Measurements from ENCODE around the gene RFX4.

DNA sequence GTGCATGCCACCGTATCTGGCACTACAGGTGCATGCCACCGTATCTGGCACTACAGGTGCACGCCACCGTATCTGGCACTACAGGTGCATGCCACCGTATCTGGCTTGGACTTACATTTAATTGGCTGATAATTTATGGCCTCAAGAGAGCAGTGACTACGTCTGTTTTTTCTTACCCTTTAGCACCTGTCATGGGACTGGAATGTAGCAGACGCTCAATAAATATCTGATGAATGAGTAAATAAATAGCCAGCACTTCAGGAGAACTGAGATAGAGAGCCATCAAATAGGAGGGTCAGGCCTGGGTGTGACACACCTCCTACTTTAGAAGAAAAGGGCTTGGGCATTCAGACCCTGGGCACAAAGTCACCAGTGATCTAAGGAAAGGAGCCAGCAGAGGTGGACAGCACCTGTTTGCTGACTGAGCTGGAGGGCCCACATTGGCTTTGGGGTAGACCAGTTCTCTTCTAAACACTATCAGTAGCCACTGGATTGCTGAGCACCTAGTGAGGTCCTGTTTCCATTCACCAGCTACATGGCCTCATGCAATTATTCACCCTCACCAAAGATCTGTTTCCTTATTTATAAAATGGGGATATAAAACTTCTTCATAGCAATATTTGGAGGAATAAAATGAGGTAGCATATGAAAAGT is 50.1 kb downstream of the RFX4 start:
- TF ChIP-seq, protein P1, sequence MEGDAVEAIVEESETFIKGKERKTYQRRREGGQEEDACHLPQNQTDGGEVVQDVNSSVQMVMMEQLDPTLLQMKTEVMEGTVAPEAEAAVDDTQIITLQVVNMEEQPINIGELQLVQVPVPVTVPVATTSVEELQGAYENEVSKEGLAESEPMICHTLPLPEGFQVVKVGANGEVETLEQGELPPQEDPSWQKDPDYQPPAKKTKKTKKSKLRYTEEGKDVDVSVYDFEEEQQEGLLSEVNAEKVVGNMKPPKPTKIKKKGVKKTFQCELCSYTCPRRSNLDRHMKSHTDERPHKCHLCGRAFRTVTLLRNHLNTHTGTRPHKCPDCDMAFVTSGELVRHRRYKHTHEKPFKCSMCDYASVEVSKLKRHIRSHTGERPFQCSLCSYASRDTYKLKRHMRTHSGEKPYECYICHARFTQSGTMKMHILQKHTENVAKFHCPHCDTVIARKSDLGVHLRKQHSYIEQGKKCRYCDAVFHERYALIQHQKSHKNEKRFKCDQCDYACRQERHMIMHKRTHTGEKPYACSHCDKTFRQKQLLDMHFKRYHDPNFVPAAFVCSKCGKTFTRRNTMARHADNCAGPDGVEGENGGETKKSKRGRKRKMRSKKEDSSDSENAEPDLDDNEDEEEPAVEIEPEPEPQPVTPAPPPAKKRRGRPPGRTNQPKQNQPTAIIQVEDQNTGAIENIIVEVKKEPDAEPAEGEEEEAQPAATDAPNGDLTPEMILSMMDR (optimal IDR thresholded peaks at IDR 0.05 in 1 of 3, IDR thresholded peaks at IDR 0.05 in 1 of 3, conservative IDR thresholded peaks at IDR 0.05 in 1 of 3; ENCODE audit: extremely low read depth in 1 of 3, insufficient read depth in 2 of 3, low read length in 3 of 3) = no peak
- TF ChIP-seq EZH2 (IDR thresholded peaks at IDR 0.05; ENCODE audit: low read length) = no peak

Data from keratinocyte (primary cell).